GM12878 (cell line): ENCODE data around the gene IFRD2. TPM values are rescaled to one million over a fixed set of nuclear protein-coding genes. Genes with fewer than 3 reads are reported as not detected.

ENCODE experiments used
- ATAC-seq: fragments of 200-7000 bp; cut with Tn5 transposase; 3 replicates; pipeline ENCODE4 v1.9.1; 2020; ENCODE audit warnings: mild to moderate bottlenecking, moderate library complexity
- BruUV-seq: library from RNA; stranded (reverse); fragments of 400-500 nt; replicated peaks from 2 replicates; lab custom pipeline; 2021; lab: Mats Ljungman, UMichigan
- CTCF ChIA-PET: fragments of 300-600 bp; sonication (Branson Sonifier 250); formaldehyde crosslinking; extraction: SDS; loops from one replicate; lab custom pipeline; 2021; ENCODE audit warnings: inconsistent platforms; lab: Yijun Ruan, JAX
- POLR2A ChIA-PET: fragments of 350-600 bp; formaldehyde crosslinking; extraction: SDS; loops from one replicate; lab custom pipeline; 2021; ENCODE audit warnings: inconsistent platforms; lab: Charles Lee
- RAD21 ChIA-PET: fragments of 300-600 bp; sonication (Branson Sonifier 250); formaldehyde crosslinking; loops from one replicate; lab custom pipeline; 2023; ENCODE audit warnings: antibody characterized with exemption; ENCODE audit not compliant: unreplicated experiment; lab: Charles Lee
- SMC1A ChIA-PET: fragments of 300-600 bp; sonication (Branson Sonifier 250); formaldehyde crosslinking; loops from one replicate; lab custom pipeline; 2023; ENCODE audit not compliant: unreplicated experiment, uncharacterized antibody; lab: Charles Lee
- DNase-seq: peaks from one replicate; pipeline ENCODE4 v3.0.0-alpha.2; 2011; ENCODE audit warnings: low read depth, low spot score
- FAIRE-seq: peaks from 3 replicates; lab custom pipeline; 2011; peaks lifted over from hg19 to GRCh38; lab: Jason Lieb, UNC
- H2AFZ ChIP-seq: 2 replicates; pipeline ENCODE4 v1.6.0; 2011; ENCODE audit warnings: low read depth, low read length, control low read depth; ENCODE audit not compliant: control insufficient read depth
- H3K27ac ChIP-seq: 2 replicates; pipeline ENCODE4 v1.5.1; 2011; ENCODE audit warnings: control low read depth; ENCODE audit not compliant: control insufficient read depth, insufficient read depth
- H3K27me3 ChIP-seq, 2 experiments: replicated peaks in 1 of 2; 2 replicates each; pipeline versions ENCODE4 v1.6.0 to v1.6.1; 2011; ENCODE audit warnings: low read length in 1 of 2; ENCODE audit not compliant: control insufficient read depth in 2 of 2, insufficient read depth in 2 of 2
- H3K36me3 ChIP-seq, 2 experiments: 2 replicates each; pipeline ENCODE4 v1.5.1; 2011; ENCODE audit warnings: low read length in 1 of 2; ENCODE audit not compliant: control insufficient read depth in 2 of 2, insufficient read depth in 2 of 2
- H3K4me1 ChIP-seq: 2 replicates; pipeline ENCODE4 v1.6.1; 2011; ENCODE audit warnings: mild to moderate bottlenecking, low read length, moderate library complexity, mixed read lengths; ENCODE audit not compliant: control insufficient read depth, insufficient read depth
- H3K4me2 ChIP-seq: 2 replicates; pipeline ENCODE4 v1.6.0; 2011; ENCODE audit warnings: control low read depth; ENCODE audit not compliant: control insufficient read depth, insufficient read depth
- H3K4me3 ChIP-seq: fragments of 200-600 bp; sonication (generic); 2 replicates; pipeline ENCODE4 v1.5.1; 2016
- H3K79me2 ChIP-seq: 2 replicates; pipeline ENCODE4 v1.6.0; 2011; ENCODE audit warnings: low read length; ENCODE audit not compliant: control insufficient read depth, insufficient read depth
- H3K9ac ChIP-seq: 2 replicates; pipeline ENCODE4 v1.8.0; 2011; ENCODE audit warnings: low read length, control low read depth, mixed read lengths; ENCODE audit not compliant: control insufficient read depth, insufficient read depth
- H3K9me3 ChIP-seq: replicated peaks from 3 replicates; pipeline ENCODE4 v1.5.1; 2011; ENCODE audit warnings: mild to moderate bottlenecking, low read length; ENCODE audit not compliant: control insufficient read depth, insufficient read depth
- H4K20me1 ChIP-seq: 2 replicates; pipeline ENCODE4 v1.6.0; 2011; ENCODE audit not compliant: control insufficient read depth, insufficient read depth
- CREM ChIP-seq: IDR thresholded peaks from 2 replicates; pipeline ENCODE4 v1.6.1; 2014; ENCODE audit warnings: antibody characterized with exemption, low read depth
- E4F1 ChIP-seq: fragments of 450-650 bp; IDR thresholded peaks from 2 replicates; pipeline ENCODE4 v1.6.1; 2018; ENCODE audit warnings: borderline replicate concordance, mild to moderate bottlenecking; ENCODE audit not compliant: partially characterized antibody
- EED ChIP-seq: sonication (generic); IDR thresholded peaks from 2 replicates; pipeline ENCODE4 v1.6.1; 2016; ENCODE audit warnings: antibody characterized with exemption, low read depth
- IRF3 ChIP-seq: fragments of 450-650 bp; IDR thresholded peaks from 2 replicates; pipeline ENCODE4 v1.6.1; 2014; ENCODE audit warnings: mild to moderate bottlenecking
- KAT2A ChIP-seq: conservative IDR thresholded peaks from 2 replicates; pipeline ENCODE4 v1.6.1; 2011; ENCODE audit warnings: low read depth, low read length; ENCODE audit not compliant: control insufficient read depth
- KLF5 ChIP-seq: fragments of 450-650 bp; IDR thresholded peaks from 2 replicates; pipeline ENCODE4 v1.6.1; 2014; ENCODE audit warnings: mild to moderate bottlenecking; ENCODE audit not compliant: partially characterized antibody
- PML ChIP-seq: IDR thresholded peaks from 2 replicates; pipeline ENCODE4 v1.6.1; 2012; ENCODE audit warnings: low read length, inconsistent platforms
- RAD21 ChIP-seq: IDR thresholded peaks from 2 replicates; pipeline ENCODE4 v1.6.1; 2011; ENCODE audit warnings: mild to moderate bottlenecking, low read depth, low read length, moderate library complexity; ENCODE audit not compliant: insufficient read depth
- RELA ChIP-seq: fragments of 450-650 bp; IDR thresholded peaks from 2 replicates; pipeline ENCODE4 v1.8.0; 2014; ENCODE audit warnings: borderline replicate concordance; ENCODE audit not compliant: partially characterized antibody
- ZNF24 ChIP-seq: fragments of 450-650 bp; IDR thresholded peaks from 2 replicates; pipeline ENCODE4 v1.6.1; 2017; ENCODE audit warnings: antibody characterized with exemption, mild to moderate bottlenecking
- WGBS: methylation state at CpG from one replicate; pipeline ENCODE4 v1.1.6; 2016; ENCODE audit warnings: low lambda C conversion rate; ENCODE audit not compliant: insufficient replicate concordance, insufficient coverage; ENCODE audit errors: missing lambda C conversion rate; 5-methylcytosine and 5-hydroxymethylcytosine counted together
- in situ Hi-C: fragments of 300-500 bp; cut with MboI; formaldehyde crosslinking; loops from 9 replicates; pipeline ENCODE4 v1.14.3; 2018; ENCODE audit warnings: mixed read lengths
- intact Hi-C: fragments of 100-400 bp; cut with micrococcal nuclease; formaldehyde crosslinking; loops from one replicate; pipeline ENCODE4 v1.14.2; 2022; ENCODE audit not compliant: unreplicated experiment
- polyA plus RNA-seq, 11 experiments: library from polyadenylated mRNA; depleted of rRNA in 4 of 11; unstranded in 6 of 11; stranded (reverse) in 5 of 11; fragments of >200 nt; fragmentation: Nextera tagmentation in 4 of 11; fragmentation: Illumina TruSeq in 1 of 11; extraction: Ambion mirVana in 4 of 11; extraction: Trizol in 1 of 11; gene quantifications; 1 replicate in 1 of 11; 2 replicates in 10 of 11; pipeline versions ENCODE4 v1.2.1 to v1.2.3, GENCODE V29; 2011 to 2016; ENCODE audit warnings: inconsistent platforms in 2 of 11, missing spikeins in 2 of 11, low read depth in 1 of 11
- total RNA-seq, 4 experiments: library from RNA; depleted of rRNA in 3 of 4; stranded (reverse); fragments of >200 nt in 3 of 4; fragmentation: Illumina TruSeq in 1 of 4; extraction: Trizol in 1 of 4; gene quantifications; 2 replicates each; pipeline versions ENCODE4 v1.2.1 to v1.2.3, GENCODE V29; 2013 to 2021
- TF ChIP-seq, protein P1 (sequence below): IDR thresholded peaks from 2 replicates; pipeline ENCODE4 v1.6.1; 2012; ENCODE audit warnings: low read depth, low read length, improper control_type of control experiment
- TF ChIP-seq, protein P2 (sequence below): fragments of 450-650 bp; formaldehyde crosslinking; IDR thresholded peaks from 2 replicates; pipeline ENCODE4 v1.5.0; 2022; ENCODE audit warnings: mild to moderate bottlenecking, missing genetic modification characterization
- TF ChIP-seq, protein P3 (sequence below): fragments of 450-650 bp; IDR thresholded peaks from 2 replicates; pipeline ENCODE4 v1.6.1; 2017; ENCODE audit warnings: mild to moderate bottlenecking, low read depth, inconsistent platforms; ENCODE audit not compliant: poor library complexity, severe bottlenecking

Gene IFRD2
- total and polyA plus RNA-seq, 10 of the 15 experiments (the other 5 are each of a cell fraction or from before 2014, with no cell fraction given): 19.1 to 153 (median 80.3) TPM

- ChIA-PET CTCF (interaction anchor here (1.1 to 1.2 kb wide), 2 partner anchors 13 to 15 kb away, joined by 3 to 5 read pairs; no protein-coding TSS in a partner anchor), POLR2A (interaction anchor here (0.6 to 1.7 kb wide), 4 partner anchors 12 to 1507 kb away, joined by 3 to 5 read pairs (median 4); no protein-coding TSS in a partner anchor), RAD21 (interaction anchor here (0.6 to 5.1 kb wide), 4 partner anchors 14 to 46 kb away, joined by 3 to 36 read pairs (median 6); no protein-coding TSS in a partner anchor), SMC1A (interaction anchor here (1.3 to 3.2 kb wide), 2 partner anchors 12 to 15 kb away, joined by 3 to 15 read pairs; no protein-coding TSS in a partner anchor)
- no peaks in the 10 kb centered on the region for H3K27me3 ChIP-seq
- H3K4me1 ChIP-seq: peaks cover 43% of the 10 kb centered on the region
- FAIRE-seq: no peak
- H4K20me1 ChIP-seq: peaks cover 12% of the 10 kb centered on the region
- no peak for DNase-seq
- no peak for ATAC-seq
- H2AFZ ChIP-seq: no peak overlapping the region
- H3K27ac ChIP-seq: peak overlapping the region; percentile 82
- peak overlapping the region; percentile 28; the same call in 1 of the 2 replicates for H3K4me3 ChIP-seq
- peaks cover 1 to 4% of the 10 kb centered on the region in 2 experiments; a peak in 3 of 4 replicates for H3K36me3 ChIP-seq
- 60% methylated on average over 4 of the region's 4 CpGs for WGBS
- no peaks in the 10 kb centered on the region for H3K9me3 ChIP-seq
- H3K4me2 ChIP-seq: peak overlapping the region; percentile 90
- peaks cover 89% of the 10 kb centered on the region for H3K79me2 ChIP-seq
- BruUV-seq: no TSS peak
- intact Hi-C loops (no loop called here), in situ Hi-C loops (no loop called here)
- peak overlapping the region; percentile 11; the same call in 1 of the 2 replicates for H3K9ac ChIP-seq
- TF ChIP-seq KAT2A (no peak), E4F1 (no peak), KLF5 (no peak), PML (no peak), RAD21 (no peak), ZNF24 (no peak), IRF3 (no peak), EED (no peak), RELA (no peak), CREM (no peak)
- TF ChIP-seq, protein P1, sequence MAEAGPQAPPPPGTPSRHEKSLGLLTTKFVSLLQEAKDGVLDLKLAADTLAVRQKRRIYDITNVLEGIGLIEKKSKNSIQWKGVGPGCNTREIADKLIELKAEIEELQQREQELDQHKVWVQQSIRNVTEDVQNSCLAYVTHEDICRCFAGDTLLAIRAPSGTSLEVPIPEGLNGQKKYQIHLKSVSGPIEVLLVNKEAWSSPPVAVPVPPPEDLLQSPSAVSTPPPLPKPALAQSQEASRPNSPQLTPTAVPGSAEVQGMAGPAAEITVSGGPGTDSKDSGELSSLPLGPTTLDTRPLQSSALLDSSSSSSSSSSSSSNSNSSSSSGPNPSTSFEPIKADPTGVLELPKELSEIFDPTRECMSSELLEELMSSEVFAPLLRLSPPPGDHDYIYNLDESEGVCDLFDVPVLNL: no peak
- TF ChIP-seq, protein P2, sequence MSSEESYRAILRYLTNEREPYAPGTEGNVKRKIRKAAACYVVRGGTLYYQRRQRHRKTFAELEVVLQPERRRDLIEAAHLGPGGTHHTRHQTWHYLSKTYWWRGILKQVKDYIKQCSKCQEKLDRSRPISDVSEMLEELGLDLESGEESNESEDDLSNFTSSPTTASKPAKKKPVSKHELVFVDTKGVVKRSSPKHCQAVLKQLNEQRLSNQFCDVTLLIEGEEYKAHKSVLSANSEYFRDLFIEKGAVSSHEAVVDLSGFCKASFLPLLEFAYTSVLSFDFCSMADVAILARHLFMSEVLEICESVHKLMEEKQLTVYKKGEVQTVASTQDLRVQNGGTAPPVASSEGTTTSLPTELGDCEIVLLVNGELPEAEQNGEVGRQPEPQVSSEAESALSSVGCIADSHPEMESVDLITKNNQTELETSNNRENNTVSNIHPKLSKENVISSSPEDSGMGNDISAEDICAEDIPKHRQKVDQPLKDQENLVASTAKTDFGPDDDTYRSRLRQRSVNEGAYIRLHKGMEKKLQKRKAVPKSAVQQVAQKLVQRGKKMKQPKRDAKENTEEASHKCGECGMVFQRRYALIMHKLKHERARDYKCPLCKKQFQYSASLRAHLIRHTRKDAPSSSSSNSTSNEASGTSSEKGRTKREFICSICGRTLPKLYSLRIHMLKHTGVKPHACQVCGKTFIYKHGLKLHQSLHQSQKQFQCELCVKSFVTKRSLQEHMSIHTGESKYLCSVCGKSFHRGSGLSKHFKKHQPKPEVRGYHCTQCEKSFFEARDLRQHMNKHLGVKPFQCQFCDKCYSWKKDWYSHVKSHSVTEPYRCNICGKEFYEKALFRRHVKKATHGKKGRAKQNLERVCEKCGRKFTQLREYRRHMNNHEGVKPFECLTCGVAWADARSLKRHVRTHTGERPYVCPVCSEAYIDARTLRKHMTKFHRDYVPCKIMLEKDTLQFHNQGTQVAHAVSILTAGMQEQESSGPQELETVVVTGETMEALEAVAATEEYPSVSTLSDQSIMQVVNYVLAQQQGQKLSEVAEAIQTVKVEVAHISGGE: no peak
- TF ChIP-seq, protein P3, sequence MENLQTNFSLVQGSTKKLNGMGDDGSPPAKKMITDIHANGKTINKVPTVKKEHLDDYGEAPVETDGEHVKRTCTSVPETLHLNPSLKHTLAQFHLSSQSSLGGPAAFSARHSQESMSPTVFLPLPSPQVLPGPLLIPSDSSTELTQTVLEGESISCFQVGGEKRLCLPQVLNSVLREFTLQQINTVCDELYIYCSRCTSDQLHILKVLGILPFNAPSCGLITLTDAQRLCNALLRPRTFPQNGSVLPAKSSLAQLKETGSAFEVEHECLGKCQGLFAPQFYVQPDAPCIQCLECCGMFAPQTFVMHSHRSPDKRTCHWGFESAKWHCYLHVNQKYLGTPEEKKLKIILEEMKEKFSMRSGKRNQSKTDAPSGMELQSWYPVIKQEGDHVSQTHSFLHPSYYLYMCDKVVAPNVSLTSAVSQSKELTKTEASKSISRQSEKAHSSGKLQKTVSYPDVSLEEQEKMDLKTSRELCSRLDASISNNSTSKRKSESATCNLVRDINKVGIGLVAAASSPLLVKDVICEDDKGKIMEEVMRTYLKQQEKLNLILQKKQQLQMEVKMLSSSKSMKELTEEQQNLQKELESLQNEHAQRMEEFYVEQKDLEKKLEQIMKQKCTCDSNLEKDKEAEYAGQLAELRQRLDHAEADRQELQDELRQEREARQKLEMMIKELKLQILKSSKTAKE: no peak
Measured at GRCh38 chr3:50241163-50241562, 51.1 kb downstream of the IFRD2 start.
